Measurements from ENCODE around the gene MBP. TPM values are rescaled to one million over a fixed set of nuclear protein-coding genes. Genes with fewer than 3 reads are reported as not detected.
A peak's percentile ranks its signal among the peaks of the same experiment; 100 is the strongest.

The MBP gene
- total RNA-seq, 2 experiments from 2014 or later: 75.4 to 79.2 TPM

- Mint-ChIP-seq H3K9me3 (no peaks in the 10 kb centered on the region), H3K4me1 (ENCODE audit: low read depth) (peaks cover 8% of the 10 kb centered on the region), H3K36me3 (ENCODE audit: low read depth) (peaks cover 72% of the 10 kb centered on the region), H3K27me3 (no peaks in the 10 kb centered on the region), H3K27ac (peak overlapping the region; percentile 59), H3K4me3 (no peak overlapping the region)
- POLR2A ChIA-PET: no interaction called here
- CTCF ChIA-PET: no interaction called here
- Histone ChIP-seq H3K36me3 (ENCODE audit: insufficient read depth, low read length) (peaks cover 47% of the 10 kb centered on the region), H3K9me3 (ENCODE audit: control insufficient read depth in 1 of 2, insufficient read depth in 1 of 2, low read length in 2 of 2) (peaks cover 0 to 4% of the 10 kb centered on the region in 2 experiments), H3K4me1 (ENCODE audit: insufficient read depth, low read length) (peaks cover 28% of the 10 kb centered on the region), H3K27ac (ENCODE audit: low read depth in 1 of 2, low read length in 2 of 2) (no peak overlapping the region), H3K4me3 (ENCODE audit: low read length) (no peak overlapping the region), H3K27me3 (ENCODE audit: control insufficient read depth in 1 of 2, insufficient read depth in 2 of 2, low read length in 2 of 2) (no peaks in the 10 kb centered on the region)
- DNase-seq (no peak), ATAC-seq (ENCODE audit: poor library complexity) (no peak)
- no peak for TF ChIP-seq CTCF (IDR thresholded peaks at IDR 0.05)
- intact Hi-C loops (cut with DNase I, micrococcal nuclease): no loop called here
These were observed 102.4 kb downstream of the MBP start for GRCh38 chr18:77030201-77030600.

- ATAC-seq (ENCODE audit: poor library complexity): no peak
- Mint-ChIP-seq H3K27me3 (no peaks in the 10 kb centered on the region), H3K27ac (peak overlapping the region; percentile 17), H3K36me3 (ENCODE audit: low read depth) (peaks cover 63% of the 10 kb centered on the region), H3K9me3 (no peaks in the 10 kb centered on the region), H3K4me1 (ENCODE audit: low read depth) (peaks cover 6% of the 10 kb centered on the region), H3K4me3 (no peak overlapping the region)
- Histone ChIP-seq H3K9me3 (ENCODE audit: control insufficient read depth in 1 of 2, insufficient read depth in 1 of 2, low read length in 2 of 2) (no peaks in the 10 kb centered on the region), H3K4me3 (ENCODE audit: low read length) (no peak overlapping the region), H3K27me3 (ENCODE audit: control insufficient read depth in 1 of 2, insufficient read depth in 2 of 2, low read length in 2 of 2) (no peaks in the 10 kb centered on the region), H3K36me3 (ENCODE audit: insufficient read depth, low read length) (peaks cover 43% of the 10 kb centered on the region), H3K4me1 (ENCODE audit: insufficient read depth, low read length) (peaks cover 6% of the 10 kb centered on the region), H3K27ac (ENCODE audit: low read depth in 1 of 2, low read length in 2 of 2) (no peak overlapping the region)
- no peak for DNase-seq
- TF ChIP-seq CTCF (IDR thresholded peaks at IDR 0.05): no peak
- CTCF ChIA-PET: interaction anchor here (1.0 kb wide), 1 partner anchor 12 kb away, joined by 3 read pairs; no protein-coding TSS in a partner anchor
- intact Hi-C loops (cut with DNase I, micrococcal nuclease): no loop called here
- POLR2A ChIA-PET: no interaction called here
These were observed 106.7 kb downstream of the MBP start for GRCh38 chr18:77025831-77026363.

- H3K27ac Mint-ChIP-seq: no peak overlapping the region
- DNase-seq (no peak), ATAC-seq (ENCODE audit: poor library complexity) (no peak)
- POLR2A ChIA-PET: no interaction called here
- no peaks in the 10 kb centered on the region for H3K27me3 Mint-ChIP-seq
- peaks cover 6% of the 10 kb centered on the region for H3K4me1 Mint-ChIP-seq (ENCODE audit: low read depth)
- Histone ChIP-seq H3K4me1 (ENCODE audit: insufficient read depth, low read length) (peaks cover 12% of the 10 kb centered on the region), H3K9me3 (ENCODE audit: control insufficient read depth in 1 of 2, insufficient read depth in 1 of 2, low read length in 2 of 2) (no peaks in the 10 kb centered on the region), H3K27me3 (ENCODE audit: control insufficient read depth in 1 of 2, insufficient read depth in 2 of 2, low read length in 2 of 2) (no peaks in the 10 kb centered on the region), H3K4me3 (ENCODE audit: low read length) (no peak overlapping the region), H3K36me3 (ENCODE audit: insufficient read depth, low read length) (peaks cover 41% of the 10 kb centered on the region), H3K27ac (ENCODE audit: low read depth in 1 of 2, low read length in 2 of 2) (no peak overlapping the region)
- H3K36me3 Mint-ChIP-seq (ENCODE audit: low read depth): peaks cover 58% of the 10 kb centered on the region
- H3K9me3 Mint-ChIP-seq: no peaks in the 10 kb centered on the region
- no peak overlapping the region for H3K4me3 Mint-ChIP-seq
- intact Hi-C loops (cut with DNase I, micrococcal nuclease): no loop called here
- no peak for TF ChIP-seq CTCF (IDR thresholded peaks at IDR 0.05)
- CTCF ChIA-PET: no interaction called here
These were observed 107.5 kb downstream of the MBP start for GRCh38 chr18:77025123-77025522.
